HG03457 (cell line): ENCODE measurements around the gene CR1L.
"Not testable (repeated sequence)": the region's sequence is repeated elsewhere in the genome, so short reads cannot be mapped to it uniquely, and the experiment has no call there.

Experiments
- ATAC-seq: cut with Tn5 transposase; IDR thresholded peaks from one replicate; pipeline ENCODE4 v1.9.1; 2021; ENCODE audit warnings: moderate number of reproducible peaks; ENCODE audit not compliant: unreplicated experiment

The CR1L gene

GRCh38 chr1:207742850-207743555, 98.1 kb downstream of the CR1L start:
- no peak for ATAC-seq

GRCh38 chr1:207744000-207744534, 99.1 kb downstream of the CR1L start:
- ATAC-seq = no peak

- no peak for ATAC-seq
Observed at GRCh38 chr1:207745285-207745684, 100.4 kb downstream of the CR1L start.

GRCh38 chr1:207745839-207746767, 101.2 kb downstream of the CR1L start:
- no peak for ATAC-seq

- ATAC-seq = no peak
Observed at GRCh38 chr1:207747627-207748492, 102.9 kb downstream of the CR1L start.

- no peak for ATAC-seq
Observed at GRCh38 chr1:207748737-207749528, 104.0 kb downstream of the CR1L start.

GRCh38 chr1:207750631-207751305, 105.8 kb downstream of the CR1L start:
- ATAC-seq = no peak

- ATAC-seq = not testable (repeated sequence)
Observed at GRCh38 chr1:207751463-207751789, 106.5 kb downstream of the CR1L start.

GRCh38 chr1:207751790-207752455, 107.0 kb downstream of the CR1L start, which contains the start of gene CD46:
Gene CD46 (plus strand): TSS chr1:207752054. CDS start chr1:207752213, 159 bp downstream.
- peak; percentile 94 for ATAC-seq

- peak; percentile 21 for ATAC-seq
Observed at GRCh38 chr1:207752456-207752998, 107.6 kb downstream of the CR1L start.

GRCh38 chr1:207753611-207754010, 108.7 kb downstream of the CR1L start:
- no peak for ATAC-seq

GRCh38 chr1:207754011-207754410, 109.1 kb downstream of the CR1L start:
- no peak for ATAC-seq

GRCh38 chr1:207754974-207755700, 110.2 kb downstream of the CR1L start:
- no peak for ATAC-seq

GRCh38 chr1:207755846-207756693, 111.1 kb downstream of the CR1L start:
- no peak for ATAC-seq

GRCh38 chr1:207762622-207763021, 117.7 kb downstream of the CR1L start:
- no peak for ATAC-seq

GRCh38 chr1:207763091-207763490, 118.2 kb downstream of the CR1L start:
- ATAC-seq = no peak

- ATAC-seq = no peak
Observed at GRCh38 chr1:207763972-207764371, 119.0 kb downstream of the CR1L start.
